Fibroblast of the aortic adventitia (primary cell): ENCODE results near the gene KRT14. TPM values are rescaled to one million over a fixed set of nuclear protein-coding genes. Genes with fewer than 3 reads are reported as not detected.
A peak's percentile ranks its signal among the peaks of the same experiment; 100 is the strongest.

Experiments
- DNase-seq: peaks from one replicate; pipeline ENCODE4 v3.0.0-alpha.2; 2010; ENCODE audit warnings: low read depth
- H3K4me3 ChIP-seq: 2 replicates; pipeline ENCODE4 v1.5.1; 2011; ENCODE audit warnings: low read depth, mild to moderate bottlenecking, control low read depth, low read length, moderate library complexity
- CTCF ChIP-seq: IDR thresholded peaks from 2 replicates; pipeline ENCODE4 v1.5.1; 2011; ENCODE audit warnings: mild to moderate bottlenecking, low read length, control low read depth, inconsistent platforms; ENCODE audit not compliant: insufficient read depth
- total RNA-seq: library from RNA; depleted of rRNA; stranded (reverse); fragments of >200 nt; gene quantifications from 2 replicates; pipeline ENCODE4 v1.2.3, GENCODE V29; 2012; ENCODE audit warnings: low replicate concordance

KRT14 gene
- total RNA-seq, 1 donor, result 1.3 TPM

DNA sequence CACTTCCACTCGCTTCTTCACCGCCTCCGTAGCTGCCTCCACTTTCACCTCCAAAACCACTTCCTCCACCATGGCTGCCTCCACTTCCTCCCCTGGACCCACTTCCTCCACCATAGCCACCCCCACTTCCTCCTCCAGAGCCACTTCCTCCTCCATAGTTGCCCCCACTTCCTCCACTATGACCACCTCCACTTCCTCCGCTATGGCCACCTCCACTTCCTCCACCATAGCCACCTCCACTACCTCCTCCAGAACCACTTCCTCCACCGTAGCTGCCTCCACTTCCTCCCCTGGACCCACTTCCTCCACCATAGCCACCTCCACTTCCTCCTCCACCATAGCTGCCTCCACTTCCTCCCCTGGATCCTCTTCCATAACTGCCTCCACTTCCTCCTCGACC lies 19.4 kb downstream of the KRT14 start:
- H3K4me3 ChIP-seq, result no peak overlapping the region
- no peak for TF ChIP-seq CTCF
- DNase-seq, result no peak

GRCh38 chr17:41565338-41565737 lies 21.4 kb downstream of the KRT14 start:
- no peak for DNase-seq
- TF ChIP-seq CTCF, result no peak
- H3K4me3 ChIP-seq, result no peak overlapping the region

GRCh38 chr17:41563607-41564170 lies 23.0 kb downstream of the KRT14 start:
- no peak for DNase-seq
- no peak for TF ChIP-seq CTCF

GRCh38 chr17:41561554-41561953 lies 25.1 kb downstream of the KRT14 start:
- no peak for TF ChIP-seq CTCF
- no peak overlapping the region for H3K4me3 ChIP-seq
- DNase-seq, result no peak

More at GRCh38 chr17:41563607-41564170, 23.0 kb downstream of the KRT14 start:
- H3K4me3 ChIP-seq, result no peak overlapping the region

- TF ChIP-seq CTCF, result no peak
- no peak overlapping the region for H3K4me3 ChIP-seq
- peak; percentile 51 for DNase-seq
These were observed 27.1 kb downstream of the KRT14 start for GRCh38 chr17:41559548-41559947.

GRCh38 chr17:41556931-41557330 lies 29.8 kb downstream of the KRT14 start:
- TF ChIP-seq CTCF, result no peak
- H3K4me3 ChIP-seq, result no peak overlapping the region
- DNase-seq, result no peak

- DNase-seq, result no peak
- no peak for TF ChIP-seq CTCF
- H3K4me3 ChIP-seq, result no peak overlapping the region
These were observed 30.4 kb downstream of the KRT14 start for GRCh38 chr17:41556306-41556705.
